HCT116 (cell line): ENCODE results near the gene DDX19B.

Experiments used
- CEBPB ChIP-seq: IDR thresholded peaks from 2 replicates; pipeline ENCODE4 v1.6.1; 2012; ENCODE audit warnings: low read depth
- EZH2 ChIP-seq: fragments of 200-600 bp; sonication (generic); IDR thresholded peaks from 2 replicates; pipeline ENCODE4 v1.6.1; 2017; ENCODE audit warnings: antibody characterized with exemption, mixed run types
- EZH2phosphoT487 ChIP-seq: fragments of 200-600 bp; IDR thresholded peaks from 2 replicates; pipeline ENCODE4 v1.6.1; 2018; ENCODE audit warnings: antibody characterized with exemption, borderline replicate concordance
- POLR2A ChIP-seq: IDR thresholded peaks from 2 replicates; pipeline ENCODE4 v1.7.0; 2011; ENCODE audit warnings: borderline replicate concordance; ENCODE audit not compliant: insufficient read depth, insufficient read length; ENCODE audit errors: extremely low read depth
- POLR2AphosphoS5 ChIP-seq: IDR thresholded peaks from 2 replicates; pipeline ENCODE4 v1.6.1; 2011; ENCODE audit warnings: mild to moderate bottlenecking, low read depth, low read length, moderate library complexity
- TF ChIP-seq, protein P1 (sequence below), 3 experiments: fragments of 200-600 bp in 1 of 3; sonication (generic) in 1 of 3; IDR thresholded peaks in 2 of 3; conservative IDR thresholded peaks in 1 of 3; 2 replicates each; pipeline ENCODE4 v1.5.1; 2012 to 2017; ENCODE audit warnings: low read depth in 2 of 3, low read length in 2 of 3, antibody characterized with exemption in 1 of 3, borderline replicate concordance in 1 of 3, control low read depth in 1 of 3, mild to moderate bottlenecking in 1 of 3, mixed read lengths in 1 of 3, mixed run types in 1 of 3, moderate library complexity in 1 of 3; ENCODE audit not compliant: insufficient read depth in 1 of 3

DNA sequence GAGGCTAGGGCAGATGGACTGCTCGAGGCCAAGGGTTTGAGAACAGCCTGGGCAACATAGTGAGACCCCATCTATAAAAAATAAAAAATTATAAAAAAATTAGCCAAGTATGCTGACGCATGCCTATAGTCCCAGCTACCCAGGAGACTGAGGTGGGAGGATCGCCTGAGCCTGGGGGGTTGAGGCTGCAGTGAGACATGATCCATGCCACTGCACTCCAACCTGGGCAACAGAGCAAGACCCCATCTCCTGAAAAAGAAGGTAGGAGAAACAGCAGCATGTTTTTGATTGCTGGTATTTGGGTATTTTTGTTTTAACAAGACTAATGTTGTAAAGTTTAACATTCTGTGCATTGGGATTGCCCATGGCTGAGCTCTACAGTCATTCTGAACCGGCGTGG lies 38.8 kb downstream of the DDX19B start:
- TF ChIP-seq, protein P1, sequence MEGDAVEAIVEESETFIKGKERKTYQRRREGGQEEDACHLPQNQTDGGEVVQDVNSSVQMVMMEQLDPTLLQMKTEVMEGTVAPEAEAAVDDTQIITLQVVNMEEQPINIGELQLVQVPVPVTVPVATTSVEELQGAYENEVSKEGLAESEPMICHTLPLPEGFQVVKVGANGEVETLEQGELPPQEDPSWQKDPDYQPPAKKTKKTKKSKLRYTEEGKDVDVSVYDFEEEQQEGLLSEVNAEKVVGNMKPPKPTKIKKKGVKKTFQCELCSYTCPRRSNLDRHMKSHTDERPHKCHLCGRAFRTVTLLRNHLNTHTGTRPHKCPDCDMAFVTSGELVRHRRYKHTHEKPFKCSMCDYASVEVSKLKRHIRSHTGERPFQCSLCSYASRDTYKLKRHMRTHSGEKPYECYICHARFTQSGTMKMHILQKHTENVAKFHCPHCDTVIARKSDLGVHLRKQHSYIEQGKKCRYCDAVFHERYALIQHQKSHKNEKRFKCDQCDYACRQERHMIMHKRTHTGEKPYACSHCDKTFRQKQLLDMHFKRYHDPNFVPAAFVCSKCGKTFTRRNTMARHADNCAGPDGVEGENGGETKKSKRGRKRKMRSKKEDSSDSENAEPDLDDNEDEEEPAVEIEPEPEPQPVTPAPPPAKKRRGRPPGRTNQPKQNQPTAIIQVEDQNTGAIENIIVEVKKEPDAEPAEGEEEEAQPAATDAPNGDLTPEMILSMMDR (IDR thresholded peaks at IDR 0.05 in 2 of 3, conservative IDR thresholded peaks at IDR 0.05 in 1 of 3; ENCODE audit: borderline replicate concordance in 1 of 3, insufficient read depth in 1 of 3, low read depth in 2 of 3, low read length in 2 of 3): no peak
- TF ChIP-seq EZH2phosphoT487 (no peak), CEBPB (no peak), EZH2 (no peak), POLR2AphosphoS5 (0 out of 2 replicates have a peak, but pooled peaks have one; percentile 18), POLR2A (no peak)
